GM19438 (cell line): ENCODE data around the gene KLK12.
"Not testable (repeated sequence)": the region's sequence is repeated elsewhere in the genome, so short reads cannot be mapped to it uniquely, and the experiment has no call there.

Experiments
- ATAC-seq: cut with Tn5 transposase; IDR thresholded peaks from one replicate; pipeline ENCODE4 v1.9.1; 2021; ENCODE audit warnings: low read depth; ENCODE audit not compliant: unreplicated experiment

The KLK12 gene

GRCh38 chr19:50984416-50984815 is 50.4 kb downstream of the KLK12 start:
- ATAC-seq, result not testable (repeated sequence)

- no peak for ATAC-seq
Measured at GRCh38 chr19:50983625-50984292, 51.0 kb downstream of the KLK12 start, which contains the start of gene KLK7. TSS of gene KLK7 (minus strand) at chr19:50983917. CDS start at chr19:50982399, 1,518 bp downstream.

- no peak for ATAC-seq
Measured at GRCh38 chr19:50982186-50982585, 52.6 kb downstream of the KLK12 start.

- no peak for ATAC-seq
Measured at GRCh38 chr19:50981587-50982146, 53.1 kb downstream of the KLK12 start.

- ATAC-seq, result no peak
Measured at GRCh38 chr19:50980208-50980607, 54.6 kb downstream of the KLK12 start.

GRCh38 chr19:50979758-50980157 is 55.0 kb downstream of the KLK12 start:
- ATAC-seq, result no peak
